Psoas muscle (tissue), 8 donors: ENCODE data around the gene HIPK3. TPM values are rescaled to one million over a fixed set of nuclear protein-coding genes. Genes with fewer than 3 reads are reported as not detected.

Experiments used
- ATAC-seq, 4 donors: fragments of 200-7000 bp; cut with Tn5 transposase; one replicate each; pipeline ENCODE4 v1.9.1; 2020; ENCODE audit warnings: moderate library complexity in 3 of 4, mild to moderate bottlenecking in 2 of 4
- DNase-seq, 2 donors: peaks; one replicate each; pipeline ENCODE4 v3.0.0-alpha.2; 2020
- H3K27ac ChIP-seq: fragments of 200-600 bp; one replicate; pipeline ENCODE4 v1.8.0; 2022
- H3K27me3 ChIP-seq, 3 donors: fragments of 200-600 bp in 1 of 3; one replicate each; pipeline versions ENCODE4 v1.6.1 to v1.8.0; 2013 to 2022; ENCODE audit warnings: low read length in 2 of 3, mild to moderate bottlenecking in 2 of 3, moderate library complexity in 1 of 3; ENCODE audit not compliant: insufficient read depth in 3 of 3
- H3K36me3 ChIP-seq, 2 donors: fragments of 200-600 bp in 1 of 2; one replicate each; pipeline versions ENCODE4 v1.6.1 to v1.8.0; 2013 to 2022; ENCODE audit warnings: low read depth in 1 of 2, mild to moderate bottlenecking in 1 of 2, moderate library complexity in 1 of 2; ENCODE audit not compliant: insufficient read depth in 1 of 2
- H3K4me1 ChIP-seq: fragments of 200-600 bp; one replicate; pipeline ENCODE4 v1.8.0; 2022
- H3K4me3 ChIP-seq: fragments of 200-600 bp; one replicate; pipeline ENCODE4 v1.8.0; 2022; ENCODE audit warnings: mild to moderate bottlenecking
- H3K9me3 ChIP-seq: fragments of 200-600 bp; one replicate; pipeline ENCODE4 v1.8.0; 2022
- WGBS, 3 donors: extraction: QIAGEN DNeasy Blood & Tissue Kit; methylation state at CpG; one replicate each; pipeline versions ENCODE4 v1.1.6 to v1.1.7; 2013; 5-methylcytosine and 5-hydroxymethylcytosine counted together
- intact Hi-C, 2 donors: fragments of 100-400 bp; cut with DNase I; formaldehyde crosslinking; loops; one replicate each; pipeline versions ENCODE4 v1.11.0 to v1.14.2; 2022
- polyA plus RNA-seq, 3 donors: library from polyadenylated mRNA; stranded (reverse); fragments of 200-250 nt; gene quantifications; one replicate each; pipeline ENCODE4 v1.2.3, GENCODE V29; 2013
- total RNA-seq, 4 donors: library from RNA; stranded (reverse); fragmentation: NEBNext Ultra II Directional in 2 of 4; extraction: Animal tissue kit (Norgen Biotek cat#: 25700) in 2 of 4; gene quantifications; one replicate each; pipeline versions ENCODE4 v1.2.1 to v1.2.4, GENCODE V29; 2021 to 2023
- TF ChIP-seq, protein P1 (sequence below): fragments of 200-600 bp; IDR thresholded peaks from one replicate; pipeline ENCODE4 v1.8.0; 2022; ENCODE audit warnings: antibody characterized with exemption
- donor health status: healthy with polysubstance abuse.
- donor health status: DM: no; HTN: no; CAD: no; lungs with moderate emphysema.
- donor health status: Bipolar disorder and iron deficiency.
- donor health status: healthy.
- donor health status: DM: yes; HTN: yes; CAD: no.
- donor health status: DM: no; HTN: no; CAD: no.
- donor health status: DM: no; HTN: no; CAD: no.
- donor health status: DM: yes; HTN: yes; CAD: no.

The HIPK3 gene
- total and polyA plus RNA-seq, 7 donors: 7.8 to 155 (median 119) TPM

DNA sequence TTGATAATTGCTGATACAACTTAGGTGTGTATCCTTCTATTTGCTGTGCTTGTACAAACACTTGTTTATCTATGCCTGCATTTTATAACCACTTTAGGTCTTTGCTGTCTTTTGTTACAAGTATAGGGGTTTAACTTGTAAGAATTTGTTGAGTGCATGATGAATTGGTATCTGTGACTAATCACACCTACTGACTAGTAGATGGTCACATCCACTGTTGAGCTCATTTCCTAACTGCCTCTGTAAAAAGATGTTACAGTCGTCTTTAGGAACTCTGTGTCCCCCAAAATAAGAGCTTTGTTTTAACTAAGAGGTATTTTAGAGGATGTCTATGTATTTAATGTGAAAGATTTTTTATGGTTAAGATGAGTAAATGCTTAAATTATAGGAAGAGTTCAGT, 60.5 kb downstream of the HIPK3 start:
- TF ChIP-seq, protein P1, sequence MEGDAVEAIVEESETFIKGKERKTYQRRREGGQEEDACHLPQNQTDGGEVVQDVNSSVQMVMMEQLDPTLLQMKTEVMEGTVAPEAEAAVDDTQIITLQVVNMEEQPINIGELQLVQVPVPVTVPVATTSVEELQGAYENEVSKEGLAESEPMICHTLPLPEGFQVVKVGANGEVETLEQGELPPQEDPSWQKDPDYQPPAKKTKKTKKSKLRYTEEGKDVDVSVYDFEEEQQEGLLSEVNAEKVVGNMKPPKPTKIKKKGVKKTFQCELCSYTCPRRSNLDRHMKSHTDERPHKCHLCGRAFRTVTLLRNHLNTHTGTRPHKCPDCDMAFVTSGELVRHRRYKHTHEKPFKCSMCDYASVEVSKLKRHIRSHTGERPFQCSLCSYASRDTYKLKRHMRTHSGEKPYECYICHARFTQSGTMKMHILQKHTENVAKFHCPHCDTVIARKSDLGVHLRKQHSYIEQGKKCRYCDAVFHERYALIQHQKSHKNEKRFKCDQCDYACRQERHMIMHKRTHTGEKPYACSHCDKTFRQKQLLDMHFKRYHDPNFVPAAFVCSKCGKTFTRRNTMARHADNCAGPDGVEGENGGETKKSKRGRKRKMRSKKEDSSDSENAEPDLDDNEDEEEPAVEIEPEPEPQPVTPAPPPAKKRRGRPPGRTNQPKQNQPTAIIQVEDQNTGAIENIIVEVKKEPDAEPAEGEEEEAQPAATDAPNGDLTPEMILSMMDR: no peak
- DNase-seq: no peak
- 15 to 44% (median 21%) methylated on average over 1 of the region's 1 CpG for WGBS, 3 donors

DNA sequence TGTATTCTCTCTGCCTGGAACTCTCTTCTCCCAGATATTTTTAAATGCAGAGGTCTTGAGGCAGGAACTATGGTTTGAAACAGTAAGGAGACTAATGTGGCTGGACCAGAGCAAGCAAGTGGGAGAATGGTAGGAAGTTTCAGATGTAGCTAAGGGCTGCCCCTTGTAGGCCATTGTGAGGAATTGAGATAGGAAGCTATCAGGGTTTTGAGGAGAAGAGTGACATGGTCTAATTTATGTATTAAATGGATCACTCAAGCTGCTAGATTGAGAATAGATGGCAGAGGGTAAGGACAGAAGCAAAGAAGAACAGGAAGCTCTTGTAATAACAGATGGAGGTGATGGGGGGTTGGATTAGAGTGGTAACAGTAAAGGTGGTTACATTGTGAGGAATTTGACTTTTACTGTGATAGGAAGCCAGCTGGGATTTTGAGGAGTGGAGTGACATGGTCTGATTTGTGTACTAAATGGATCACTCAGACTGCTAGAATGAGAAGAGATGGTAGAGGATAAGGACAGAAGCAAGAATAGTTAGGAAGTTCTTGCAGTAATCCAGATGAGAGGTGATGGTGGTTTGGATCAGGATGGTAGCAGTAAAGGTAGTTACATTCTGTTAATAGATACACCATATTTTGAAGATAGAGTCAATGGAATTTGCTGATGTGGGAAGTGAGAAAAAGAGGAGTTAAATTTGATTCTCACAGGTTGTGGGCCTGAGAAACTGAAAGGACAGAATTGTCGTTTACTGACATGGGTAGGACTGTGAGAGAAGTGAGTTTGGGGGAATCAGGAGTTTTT, 63.0 kb downstream of the HIPK3 start:
- ATAC-seq (peak in 1 of 4 donors; percentile 31), DNase-seq (no peak)
- peak overlapping the region; percentile 44 for H3K27ac ChIP-seq
- H3K9me3 ChIP-seq: no peaks in the 10 kb centered on the region
- no peaks in the 10 kb centered on the region for H3K36me3 ChIP-seq
- TF ChIP-seq, protein P1: no peak
- WGBS, 3 donors: 39 to 52% (median 50%) methylated on average over 1 of the region's 1 CpG
- H3K27me3 ChIP-seq: no peaks in the 10 kb centered on the region
- intact Hi-C loops: no loop called here
- no peak overlapping the region for H3K4me3 ChIP-seq
- peaks cover 75% of the 10 kb centered on the region for H3K4me1 ChIP-seq

More for the DNA sequence above, 60.5 kb downstream of the HIPK3 start:
- Histone ChIP-seq H3K36me3 (no peaks in the 10 kb centered on the region), H3K4me3 (no peak overlapping the region), H3K9me3 (no peaks in the 10 kb centered on the region), H3K4me1 (peaks cover 80% of the 10 kb centered on the region), H3K27ac (peak overlapping the region; percentile 53), H3K27me3 (no peaks in the 10 kb centered on the region)
- intact Hi-C loops: no loop called here
- no peak for ATAC-seq

DNA sequence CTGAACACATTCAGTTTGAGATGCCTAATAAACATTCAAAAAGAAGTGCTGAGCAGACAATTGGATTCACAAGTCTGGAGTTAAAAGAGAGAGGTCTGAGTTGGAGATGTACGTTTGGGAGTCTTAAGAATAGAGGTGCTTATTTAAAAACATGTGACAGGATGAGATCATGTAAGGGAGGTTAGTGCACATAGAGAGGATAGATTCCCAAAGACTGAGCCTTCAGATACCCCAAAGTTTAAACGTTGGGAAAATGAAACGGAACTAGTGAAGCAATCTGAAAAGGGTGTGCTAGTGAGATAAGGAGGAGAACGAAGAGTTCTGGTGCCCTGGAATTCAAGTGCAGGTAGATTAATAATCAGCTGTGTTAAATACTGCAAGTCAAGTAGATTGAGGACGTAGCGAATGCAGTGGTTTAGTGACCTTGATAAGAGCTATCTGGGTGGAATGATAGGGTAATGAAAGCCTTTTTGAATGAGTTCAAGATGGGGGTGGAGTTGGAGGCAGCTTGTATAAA, 63.7 kb downstream of the HIPK3 start:
- 40 to 67% (median 46%) methylated on average over 6 of the region's 6 CpGs for WGBS, 3 donors
- Histone ChIP-seq H3K36me3 (no peaks in the 10 kb centered on the region), H3K4me3 (no peak overlapping the region), H3K4me1 (peaks cover 77% of the 10 kb centered on the region), H3K9me3 (no peaks in the 10 kb centered on the region), H3K27me3 (no peaks in the 10 kb centered on the region), H3K27ac (peak overlapping the region; percentile 44)
- TF ChIP-seq, protein P1: no peak
- intact Hi-C loops: no loop called here
- ATAC-seq (no peak), DNase-seq (no peak)

DNA sequence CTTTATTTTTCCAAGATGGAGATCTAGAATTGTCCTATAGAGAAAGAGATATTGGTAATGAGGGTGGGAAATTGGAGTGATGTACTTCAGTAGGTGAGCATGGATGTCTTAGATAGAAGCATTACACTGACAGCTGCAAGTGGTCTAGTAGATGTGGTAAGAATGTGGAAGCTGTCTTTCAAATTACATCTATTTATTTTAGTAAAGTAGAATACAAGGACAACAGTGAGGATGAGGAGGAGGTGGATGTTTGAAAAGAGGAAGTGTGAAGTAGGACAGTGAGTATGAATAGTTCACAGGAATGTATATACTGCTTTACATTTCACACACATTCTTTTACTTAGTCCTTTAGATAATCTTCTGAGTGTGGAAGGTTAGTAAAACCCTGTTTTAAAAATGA, 64.2 kb downstream of the HIPK3 start:
- H3K4me3 ChIP-seq: no peak overlapping the region
- no peaks in the 10 kb centered on the region for H3K9me3 ChIP-seq
- TF ChIP-seq, protein P1: no peak
- DNase-seq (no peak), ATAC-seq (no peak)
- peaks cover 77% of the 10 kb centered on the region for H3K4me1 ChIP-seq
- peak overlapping the region; percentile 44 for H3K27ac ChIP-seq
- intact Hi-C loops: no loop called here
- no peaks in the 10 kb centered on the region for H3K36me3 ChIP-seq
- H3K27me3 ChIP-seq: no peaks in the 10 kb centered on the region
